ENCODE results near the gene TARS2. TPM values are rescaled to one million over a fixed set of nuclear protein-coding genes. Genes with fewer than 3 reads are reported as not detected.

TARS2 gene
- total and polyA plus RNA-seq, 2 experiments from 2014 or later, result 14.0 to 14.4 TPM

DNA sequence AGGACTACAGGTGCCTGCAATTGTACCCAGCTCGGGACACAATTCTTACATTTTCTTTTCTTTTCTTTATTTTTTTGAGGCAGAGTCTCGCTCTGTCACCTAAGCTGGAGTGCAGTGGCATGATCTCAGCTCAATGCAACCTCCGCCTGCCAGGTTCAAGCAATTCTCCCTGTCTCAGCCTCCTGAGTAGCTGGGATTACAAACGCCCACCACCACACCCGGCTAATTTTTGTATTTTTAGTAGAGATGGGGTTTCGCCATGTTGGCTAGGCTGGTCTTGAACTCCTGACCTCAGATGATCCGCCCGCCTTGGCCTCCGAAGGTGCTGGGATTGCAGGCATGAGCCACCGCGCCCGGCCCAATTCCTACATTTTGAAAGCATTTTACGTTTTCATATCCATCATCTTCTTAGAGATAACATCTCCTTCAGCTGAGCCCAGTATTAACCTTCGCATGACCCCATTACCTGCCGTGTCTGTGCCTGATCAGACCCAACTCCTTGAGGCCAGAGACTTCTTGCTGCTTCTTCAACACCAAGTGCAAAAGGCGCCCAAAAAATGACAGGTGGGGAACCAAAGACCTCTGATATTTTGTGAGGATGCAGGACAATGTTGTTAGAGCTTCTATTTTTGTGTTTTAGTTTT is 59.2 kb downstream of the TARS2 start:
- Histone ChIP-seq H3K9me3 (ENCODE audit: low read depth) (no peaks in the 10 kb centered on the region), H3K27me3 (replicated peaks; ENCODE audit: insufficient read depth) (no peaks in the 10 kb centered on the region), H4K20me1 (ENCODE audit: insufficient read depth) (no peaks in the 10 kb centered on the region), H3K4me3 (no peak overlapping the region), H3F3A (ENCODE audit: insufficient read depth) (peaks cover 19% of the 10 kb centered on the region), H3K4me2 (ENCODE audit: unreplicated experiment) (no peak overlapping the region), H3K79me2 (ENCODE audit: insufficient read depth) (no peaks in the 10 kb centered on the region), H3K36me3 (ENCODE audit: low read depth) (no peaks in the 10 kb centered on the region), H3K27ac (no peak overlapping the region), H3K9me2 (ENCODE audit: insufficient read depth) (no peaks in the 10 kb centered on the region), H2AFZ (no peak overlapping the region), H3K9ac (no peak overlapping the region), H3K4me1 (ENCODE audit: insufficient read depth) (peaks cover 27% of the 10 kb centered on the region)
- TF ChIP-seq EZH2 (IDR thresholded peaks at IDR 0.05; ENCODE audit: insufficient read depth, poor library complexity, severe bottlenecking) (no peak), EZH2phosphoT487 (IDR thresholded peaks at IDR 0.05; ENCODE audit: insufficient read depth, low read depth) (no peak)
- no peak for DNase-seq
- in situ Hi-C loops (cut with MboI), result no loop called here
- 86 to 87% methylated on average over 16 of the region's 16 CpGs for WGBS, 2 experiments (ENCODE audit: low coverage in 1 of 2, low lambda C conversion rate in 2 of 2, missing lambda C conversion rate in 2 of 2)

DNA sequence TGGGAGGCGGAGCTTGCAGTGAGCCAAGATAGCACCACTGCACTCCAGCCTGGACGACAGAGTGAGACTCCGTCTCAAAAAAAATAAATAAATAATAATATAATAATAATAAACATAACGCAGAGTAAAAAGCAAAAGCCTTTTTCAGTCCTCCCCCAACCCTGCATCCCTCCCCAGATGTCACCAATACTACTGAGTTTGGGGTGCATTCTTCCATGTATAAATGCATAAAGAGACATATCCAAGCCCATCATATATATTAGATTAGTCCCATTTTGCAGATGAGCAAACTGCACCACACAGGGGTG is 61.1 kb downstream of the TARS2 start:
- Histone ChIP-seq H3K4me3 (peak overlapping the region; percentile 70), H3K79me2 (ENCODE audit: insufficient read depth) (no peaks in the 10 kb centered on the region), H3K9me2 (ENCODE audit: insufficient read depth) (no peaks in the 10 kb centered on the region), H3K36me3 (ENCODE audit: low read depth) (no peaks in the 10 kb centered on the region), H3K4me1 (ENCODE audit: insufficient read depth) (peaks cover 43% of the 10 kb centered on the region), H2AFZ (peak overlapping the region; percentile 57), H3K9me3 (ENCODE audit: low read depth) (no peaks in the 10 kb centered on the region), H4K20me1 (ENCODE audit: insufficient read depth) (no peaks in the 10 kb centered on the region), H3K27me3 (replicated peaks; ENCODE audit: insufficient read depth) (no peaks in the 10 kb centered on the region), H3K27ac (peak overlapping the region; percentile 76), H3F3A (ENCODE audit: insufficient read depth) (peaks cover 34% of the 10 kb centered on the region), H3K4me2 (ENCODE audit: unreplicated experiment) (peak overlapping the region; percentile 55), H3K9ac (peak overlapping the region; percentile 85)
- DNase-seq, result no peak
- in situ Hi-C loops (cut with MboI), result no loop called here
- 77 to 100% methylated on average over 2 to 4 of the region's 4 CpGs for WGBS, 2 experiments (ENCODE audit: low coverage in 1 of 2, low lambda C conversion rate in 2 of 2, missing lambda C conversion rate in 2 of 2)
- TF ChIP-seq EZH2 (IDR thresholded peaks at IDR 0.05; ENCODE audit: insufficient read depth, poor library complexity, severe bottlenecking) (no peak), EZH2phosphoT487 (IDR thresholded peaks at IDR 0.05; ENCODE audit: insufficient read depth, low read depth) (no peak)

DNA sequence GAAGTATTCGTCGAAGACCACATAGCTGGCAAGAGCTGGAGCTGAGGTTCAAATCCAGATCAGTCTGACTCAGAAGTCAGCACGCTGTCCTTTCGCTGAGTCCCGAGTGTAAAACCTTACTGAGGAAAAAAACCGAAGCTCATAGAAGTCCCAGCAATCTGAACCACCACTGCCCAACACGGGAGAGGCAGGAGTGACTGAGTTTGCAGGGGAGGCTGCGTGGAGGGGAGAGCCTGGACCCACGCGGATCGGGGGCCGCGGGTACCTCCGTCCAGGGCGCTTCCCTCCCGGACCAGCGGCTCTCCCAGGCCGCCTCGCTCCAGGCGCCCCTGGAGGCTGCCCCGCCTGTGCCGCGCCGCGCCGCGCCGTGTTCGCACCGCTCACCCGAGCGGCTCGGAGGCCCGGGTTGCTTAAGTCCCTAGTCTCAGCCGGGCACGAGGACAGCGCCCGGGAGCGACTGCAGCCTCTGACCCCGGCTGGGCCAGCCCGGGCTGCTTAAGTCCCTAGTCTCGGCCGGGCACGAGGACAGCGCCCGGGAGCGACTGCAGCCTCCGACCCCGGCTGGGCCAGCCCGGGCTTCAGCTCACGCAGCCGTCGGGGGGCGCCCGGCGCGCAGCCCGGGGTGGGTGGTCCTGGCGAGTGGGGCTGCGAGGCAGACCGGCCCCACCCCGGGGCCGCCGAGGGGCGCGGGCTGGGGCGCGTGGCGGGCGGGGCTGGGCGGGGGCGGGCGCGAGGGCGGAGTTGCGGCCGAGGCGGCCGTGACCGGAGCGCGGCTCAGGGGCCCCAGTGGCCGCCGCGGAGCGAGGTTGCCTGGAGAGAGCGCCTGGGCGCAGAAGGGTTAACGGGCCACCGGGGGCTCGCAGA is 61.6 kb downstream of the TARS2 start, which contains the start of gene ADAMTSL4:
TSS of gene ADAMTSL4 (plus strand) at position 777 of the 864 bp plus-strand sequence. CDS start 2,881 bp downstream, outside the sequence.
- H3K4me1 ChIP-seq (ENCODE audit: insufficient read depth), result peaks cover 37% of the 10 kb centered on the region
- H3K4me2 ChIP-seq (ENCODE audit: unreplicated experiment), result peak within 1 kb of the TSS; percentile 85
- H3F3A ChIP-seq (ENCODE audit: insufficient read depth), result peaks cover 28% of the 10 kb centered on the region
- WGBS, 2 experiments (ENCODE audit: low coverage in 1 of 2, low lambda C conversion rate in 2 of 2, missing lambda C conversion rate in 2 of 2), result 2 to 3% methylated on average over 22 to 69 of the region's 91 CpGs
- H3K9me3 ChIP-seq (ENCODE audit: low read depth), result no peaks in the 10 kb centered on the region
- peak within 1 kb of the TSS; percentile 57 for H2AFZ ChIP-seq
- H3K27ac ChIP-seq, result peak within 1 kb of the TSS; percentile 86
- no peaks in the 10 kb centered on the region for H3K9me2 ChIP-seq (ENCODE audit: insufficient read depth)
- no peaks in the 10 kb centered on the region for H3K36me3 ChIP-seq (ENCODE audit: low read depth)
- peak within 1 kb of the TSS; percentile 70 for H3K4me3 ChIP-seq
- H3K9ac ChIP-seq, result peak within 1 kb of the TSS; percentile 85
- DNase-seq, result peak; percentile 90
- H3K79me2 ChIP-seq (ENCODE audit: insufficient read depth), result no peaks in the 10 kb centered on the region
- no peaks in the 10 kb centered on the region for H3K27me3 ChIP-seq (replicated peaks; ENCODE audit: insufficient read depth)
- in situ Hi-C loops (cut with MboI), result no loop called here
- H4K20me1 ChIP-seq (ENCODE audit: insufficient read depth), result no peaks in the 10 kb centered on the region
- TF ChIP-seq EZH2 (IDR thresholded peaks at IDR 0.05; ENCODE audit: insufficient read depth, poor library complexity, severe bottlenecking), result no peak

DNA sequence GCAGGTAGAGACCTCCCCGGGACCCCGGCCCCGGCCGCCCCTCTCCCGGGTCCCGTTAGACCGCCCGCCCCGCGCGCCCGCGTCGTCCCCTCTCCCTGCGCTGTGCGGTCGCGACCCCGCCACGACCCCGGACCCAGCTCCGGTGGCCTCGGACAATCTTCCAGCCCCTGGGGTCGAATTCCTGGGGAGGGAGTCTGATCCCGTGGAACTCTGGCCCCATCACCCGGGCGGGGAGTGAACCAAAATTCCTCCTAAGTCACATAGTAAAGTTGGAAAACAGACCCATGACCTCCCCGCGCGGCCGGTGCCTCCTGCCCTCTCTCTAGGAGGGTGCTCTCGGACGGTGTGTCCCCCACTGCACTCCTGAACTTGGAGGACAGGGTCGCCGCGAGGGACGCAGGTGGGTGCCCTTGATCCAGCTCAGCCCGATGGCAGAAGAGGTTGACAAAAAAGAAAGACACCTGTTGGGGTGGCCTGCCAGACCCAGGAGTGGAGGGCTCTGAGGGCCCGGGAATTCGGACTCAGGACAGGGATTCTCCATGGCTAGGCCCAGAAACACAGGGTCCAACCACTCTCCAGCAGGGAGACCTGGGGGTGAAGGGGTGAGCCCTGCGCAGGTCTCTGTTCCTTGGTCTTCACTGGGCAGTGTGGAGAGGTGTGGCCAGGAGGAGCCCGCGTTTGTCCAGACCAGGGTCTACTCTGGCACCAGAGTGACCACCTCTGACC is 62.4 kb downstream of the TARS2 start:
- Histone ChIP-seq H3F3A (ENCODE audit: insufficient read depth) (peaks cover 20% of the 10 kb centered on the region), H3K9ac (peak overlapping the region; percentile 85), H3K36me3 (ENCODE audit: low read depth) (no peaks in the 10 kb centered on the region), H3K79me2 (ENCODE audit: insufficient read depth) (0 out of 2 replicates have a peak, but pooled peaks cover 3% of the 10 kb centered on the region), H3K4me1 (ENCODE audit: insufficient read depth) (peaks cover 29% of the 10 kb centered on the region), H2AFZ (peak overlapping the region; percentile 34; the same call in 1 of the 2 replicates), H3K4me2 (ENCODE audit: unreplicated experiment) (peak overlapping the region; percentile 85), H3K4me3 (peak overlapping the region; percentile 70), H4K20me1 (ENCODE audit: insufficient read depth) (no peaks in the 10 kb centered on the region), H3K27ac (peak overlapping the region; percentile 86), H3K9me2 (ENCODE audit: insufficient read depth) (no peaks in the 10 kb centered on the region), H3K27me3 (replicated peaks; ENCODE audit: insufficient read depth) (no peaks in the 10 kb centered on the region), H3K9me3 (ENCODE audit: low read depth) (no peaks in the 10 kb centered on the region)
- peak; percentile 72 for DNase-seq
- WGBS, 2 experiments (ENCODE audit: low coverage in 1 of 2, low lambda C conversion rate in 2 of 2, missing lambda C conversion rate in 2 of 2), result 3 to 5% methylated on average over 21 to 27 of the region's 43 CpGs
- no peak for TF ChIP-seq EZH2 (IDR thresholded peaks at IDR 0.05; ENCODE audit: insufficient read depth, poor library complexity, severe bottlenecking)
- in situ Hi-C loops (cut with MboI), result no loop called here
